SK-MEL-5 (cell line): ENCODE results near the gene RPUSD3. TPM values are rescaled to one million over a fixed set of nuclear protein-coding genes. Genes with fewer than 3 reads are reported as not detected.
"Not testable (repeated sequence)": the region's sequence is repeated elsewhere in the genome, so short reads cannot be mapped to it uniquely, and the experiment has no call there.

Source experiments
- DNase-seq: peaks from one replicate; pipeline ENCODE4 v3.0.0-alpha.2; 2016; ENCODE audit warnings: low read depth, low spot score
- in situ Hi-C: cut with HindIII; loops from 2 replicates; pipeline ENCODE4 v1.10.0; 2016; ENCODE audit warnings: low sequenced_read_pairs, high pct_unique_total_duplicates, low pct_unique_long_range_greater_than_20kb
- polyA plus RNA-seq, 2 experiments: library from polyadenylated mRNA; depleted of rRNA; stranded (reverse); fragments of >200 nt; gene quantifications; 2 replicates each; pipeline ENCODE4 v1.2.3, GENCODE V29; 2015
- total RNA-seq: library from RNA; depleted of rRNA; stranded (reverse); fragments of >200 nt; shearing (Covaris generic); gene quantifications from 2 replicates; pipeline ENCODE4 v1.2.3, GENCODE V29; 2014; rRNA removed

RPUSD3 gene
- total RNA-seq, result 125 and 127 TPM in 2 replicates
- 178 and 189 TPM in 2 replicates for polyA plus RNA-seq (2015; cell fraction: cytosol; rRNA removed)
- 154 and 177 TPM in 2 replicates for polyA plus RNA-seq (2015; cell fraction: nucleus; rRNA removed)

GRCh38 chr3:9843715-9844438 lies at the start of gene RPUSD3:
Gene RPUSD3 (minus strand): TSS chr3:9844008. CDS start chr3:9843990, 18 bp downstream.
- in situ Hi-C loops, result no loop called here
- DNase-seq, result peak; percentile 96

GRCh38 chr3:9891072-9891622 lies 47.3 kb upstream of the RPUSD3 start:
- in situ Hi-C loops, result no loop called here
- no peak for DNase-seq

- peak; percentile 89 for DNase-seq
- in situ Hi-C loops, result no loop called here
Measured at GRCh38 chr3:9890249-9891071, 46.7 kb upstream of the RPUSD3 start, which contains the start of gene JAGN1. Gene JAGN1 (plus strand): TSS chr3:9890610. CDS start chr3:9890723, 113 bp downstream.

- DNase-seq, result no peak
- in situ Hi-C loops, result no loop called here
Measured at GRCh38 chr3:9889405-9889804, 45.6 kb upstream of the RPUSD3 start.

- no peak for DNase-seq
Measured at GRCh38 chr3:9888540-9888939, 44.7 kb upstream of the RPUSD3 start.

GRCh38 chr3:9887480-9887879 lies 43.7 kb upstream of the RPUSD3 start:
- no peak for DNase-seq
- in situ Hi-C loops, result no loop called here

More at GRCh38 chr3:9888540-9888939, 44.7 kb upstream of the RPUSD3 start:
- in situ Hi-C loops, result no loop called here

- in situ Hi-C loops, result no loop called here
- no peak for DNase-seq
Measured at GRCh38 chr3:9886328-9886727, 42.5 kb upstream of the RPUSD3 start.

- DNase-seq, result no peak
- in situ Hi-C loops, result no loop called here
Measured at GRCh38 chr3:9884555-9885165, 40.9 kb upstream of the RPUSD3 start.

- in situ Hi-C loops, result no loop called here
- no peak for DNase-seq
Measured at GRCh38 chr3:9883706-9884554, 40.1 kb upstream of the RPUSD3 start.

- DNase-seq, result no peak
- in situ Hi-C loops, result no loop called here
Measured at GRCh38 chr3:9881441-9881840, 37.6 kb upstream of the RPUSD3 start.

GRCh38 chr3:9879830-9880549 lies 36.2 kb upstream of the RPUSD3 start, which contains the start of gene CIDEC:
Gene CIDEC (minus strand): TSS chr3:9880253. CDS start chr3:9878486, 1,767 bp downstream.
- no peak for DNase-seq
- in situ Hi-C loops, result no loop called here

- DNase-seq, result no peak
- in situ Hi-C loops, result no loop called here
Measured at GRCh38 chr3:9878700-9879099, 34.9 kb upstream of the RPUSD3 start.

GRCh38 chr3:9876991-9877390 lies 33.2 kb upstream of the RPUSD3 start:
- in situ Hi-C loops, result no loop called here
- DNase-seq, result no peak

GRCh38 chr3:9876255-9876654 lies 32.4 kb upstream of the RPUSD3 start:
- DNase-seq, in situ Hi-C loops: not testable (repeated sequence)

- no peak for DNase-seq
- in situ Hi-C loops, result no loop called here
Measured at GRCh38 chr3:9875448-9875847, 31.6 kb upstream of the RPUSD3 start.

- DNase-seq, result not testable (repeated sequence)
Measured at GRCh38 chr3:9872067-9872466, 28.3 kb upstream of the RPUSD3 start.

More at GRCh38 chr3:9872067-9872466, 28.3 kb upstream of the RPUSD3 start:
- in situ Hi-C loops, result not testable (repeated sequence)
